GM18868 (cell line): Measurements from ENCODE around the gene HSD3B7.
"Not testable (repeated sequence)": the region's sequence is repeated elsewhere in the genome, so short reads cannot be mapped to it uniquely, and the experiment has no call there.

Experiments used
- ATAC-seq: cut with Tn5 transposase; IDR thresholded peaks from one replicate; pipeline ENCODE4 v1.9.1; 2021; ENCODE audit warnings: mild to moderate bottlenecking, moderate library complexity; ENCODE audit not compliant: unreplicated experiment

Gene HSD3B7

GRCh38 chr16:30998852-30999761, 14.1 kb downstream of the HSD3B7 start:
- ATAC-seq, result no peak

- no peak for ATAC-seq
Observed at GRCh38 chr16:31000671-31001382, 15.8 kb downstream of the HSD3B7 start.

GRCh38 chr16:31001507-31002249, 16.7 kb downstream of the HSD3B7 start:
- ATAC-seq, result no peak

GRCh38 chr16:31002250-31002700, 17.3 kb downstream of the HSD3B7 start:
- no peak for ATAC-seq

- ATAC-seq, result no peak
Observed at GRCh38 chr16:31002862-31003341, 17.9 kb downstream of the HSD3B7 start.

GRCh38 chr16:31003744-31004143, 18.7 kb downstream of the HSD3B7 start:
- no peak for ATAC-seq

GRCh38 chr16:31004658-31005057, 19.7 kb downstream of the HSD3B7 start:
- no peak for ATAC-seq

GRCh38 chr16:31005350-31006085, 20.5 kb downstream of the HSD3B7 start:
- ATAC-seq, result no peak

GRCh38 chr16:31006086-31006385, 21.0 kb downstream of the HSD3B7 start:
- ATAC-seq, result no peak

GRCh38 chr16:31006589-31006988, 21.6 kb downstream of the HSD3B7 start:
- no peak for ATAC-seq

GRCh38 chr16:31007684-31008083, 22.7 kb downstream of the HSD3B7 start:
- no peak for ATAC-seq

- ATAC-seq, result no peak
Observed at GRCh38 chr16:31008149-31008548, 23.1 kb downstream of the HSD3B7 start.

GRCh38 chr16:31008551-31008950, 23.5 kb downstream of the HSD3B7 start:
- ATAC-seq, result no peak

GRCh38 chr16:31009120-31009519, 24.1 kb downstream of the HSD3B7 start:
- no peak for ATAC-seq

- no peak for ATAC-seq
Observed at GRCh38 chr16:31009894-31010584, 25.0 kb downstream of the HSD3B7 start.

- no peak for ATAC-seq
Observed at GRCh38 chr16:31010585-31011325, 25.7 kb downstream of the HSD3B7 start, which contains the start of gene STX1B. Gene STX1B (minus strand): TSS chr16:31010638. CDS start chr16:31010396, 242 bp downstream.

GRCh38 chr16:31011815-31012214, 26.8 kb downstream of the HSD3B7 start:
- not testable (repeated sequence) for ATAC-seq

- ATAC-seq, result not testable (repeated sequence)
Observed at GRCh38 chr16:31013292-31013691, 28.3 kb downstream of the HSD3B7 start.

GRCh38 chr16:31016018-31016417, 31.0 kb downstream of the HSD3B7 start:
- ATAC-seq, result no peak
